Right kidney (tissue), 1 donor: Measurements from ENCODE around the gene POR.

Source experiments
- DNase-seq: peaks from one replicate; pipeline ENCODE4 v3.0.0-alpha.2; 2016

Gene POR

GRCh38 chr7:75971961-75972763, 57.2 kb downstream of the POR start:
- DNase-seq = no peak

GRCh38 chr7:75977743-75978142, 62.8 kb downstream of the POR start:
- no peak for DNase-seq

- DNase-seq = no peak
Measured at GRCh38 chr7:75979759-75980429, 64.9 kb downstream of the POR start.

GRCh38 chr7:75980430-75981202, 65.7 kb downstream of the POR start:
- DNase-seq = no peak

GRCh38 chr7:75981203-75981452, 66.2 kb downstream of the POR start:
- no peak for DNase-seq

GRCh38 chr7:75981453-75982305, 66.7 kb downstream of the POR start:
- DNase-seq = no peak

GRCh38 chr7:75982306-75983064, 67.5 kb downstream of the POR start:
- no peak for DNase-seq

- no peak for DNase-seq
Measured at GRCh38 chr7:75983471-75984129, 68.6 kb downstream of the POR start.

- no peak for DNase-seq
Measured at GRCh38 chr7:75984130-75985008, 69.4 kb downstream of the POR start.

- DNase-seq = no peak
Measured at GRCh38 chr7:75985009-75985517, 70.1 kb downstream of the POR start.

- no peak for DNase-seq
Measured at GRCh38 chr7:75985518-75986146, 70.7 kb downstream of the POR start.

- DNase-seq = no peak
Measured at GRCh38 chr7:75986147-75986781, 71.3 kb downstream of the POR start.

GRCh38 chr7:75987026-75987804, 72.3 kb downstream of the POR start:
- DNase-seq = no peak

- no peak for DNase-seq
Measured at GRCh38 chr7:75987805-75988567, 73.0 kb downstream of the POR start.

GRCh38 chr7:75988568-75989499, 73.9 kb downstream of the POR start:
- DNase-seq = no peak
